ENCODE data around the gene KRAS.

DNA sequence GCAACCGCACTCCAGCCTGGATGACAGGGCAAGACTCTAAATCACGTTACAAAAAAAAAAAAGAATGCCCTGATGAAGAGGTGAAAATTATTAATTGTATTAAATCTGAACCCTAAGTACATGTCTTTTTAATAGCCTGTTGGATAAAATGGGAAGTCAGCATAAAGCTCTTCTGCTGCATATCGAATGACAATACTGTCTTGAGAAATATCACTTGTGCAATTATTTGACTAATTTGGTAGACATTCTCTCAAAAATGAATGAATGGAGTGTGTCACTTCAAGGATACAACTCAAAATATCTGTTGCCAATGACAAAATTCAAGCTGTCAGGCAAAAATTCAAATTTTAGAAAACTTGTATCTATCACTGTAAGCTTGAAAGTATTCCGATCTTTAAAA, 94.7 kb downstream of the KRAS start:
- no peak for TF ChIP-seq CTCF (conservative IDR thresholded peaks at IDR 0.05; ENCODE audit: low read length)
- TF ChIP-seq EZH2phosphoT487 (IDR thresholded peaks at IDR 0.05; ENCODE audit: borderline replicate concordance, low read depth, low read length) = no peak

All from OCI-LY7 (cell line).